Aorta (tissue), 5 donors: ENCODE measurements around the gene RINL. TPM values are rescaled to one million over a fixed set of nuclear protein-coding genes. Genes with fewer than 3 reads are reported as not detected.

Experiments
- ATAC-seq: fragments of 200-7000 bp; cut with Tn5 transposase; one replicate; pipeline ENCODE4 v1.9.1; 2022; ENCODE audit warnings: moderate library complexity; ENCODE audit not compliant: low FRiP score
- DNase-seq, 2 donors: peaks; one replicate each; pipeline ENCODE4 v3.0.0-alpha.2; 2020
- H3K27ac ChIP-seq, 2 donors: one replicate each; pipeline ENCODE4 v1.5.1; 2013; ENCODE audit warnings: low read length in 2 of 2, mild to moderate bottlenecking in 2 of 2, moderate library complexity in 2 of 2, control low read depth in 1 of 2, inconsistent platforms in 1 of 2, low read depth in 1 of 2
- H3K27me3 ChIP-seq, 2 donors: one replicate each; pipeline ENCODE4 v1.6.1; 2013; ENCODE audit warnings: control low read depth in 1 of 2, low read length in 1 of 2, mild to moderate bottlenecking in 1 of 2, moderate library complexity in 1 of 2; ENCODE audit not compliant: insufficient read depth in 2 of 2, control insufficient read depth in 1 of 2
- H3K36me3 ChIP-seq, 2 donors: one replicate each; pipeline ENCODE4 v1.6.1; 2013; ENCODE audit warnings: control low read depth in 1 of 2, low read length in 1 of 2, mild to moderate bottlenecking in 1 of 2; ENCODE audit not compliant: insufficient read depth in 2 of 2, control insufficient read depth in 1 of 2
- H3K4me1 ChIP-seq, 2 donors: one replicate each; pipeline ENCODE4 v1.6.1; 2013; ENCODE audit warnings: low read length in 2 of 2, control low read depth in 1 of 2, mild to moderate bottlenecking in 1 of 2, moderate library complexity in 1 of 2; ENCODE audit not compliant: insufficient read depth in 2 of 2, control insufficient read depth in 1 of 2
- H3K4me3 ChIP-seq, 2 donors: one replicate each; pipeline ENCODE4 v1.5.1; 2013; ENCODE audit warnings: low read length in 2 of 2, control low read depth in 1 of 2, mild to moderate bottlenecking in 1 of 2
- H3K9me3 ChIP-seq: one replicate; pipeline ENCODE4 v1.6.1; 2013; ENCODE audit warnings: mild to moderate bottlenecking, low read length; ENCODE audit not compliant: control insufficient read depth
- WGBS, 2 donors: extraction: QIAGEN DNeasy Blood & Tissue Kit; methylation state at CpG; one replicate each; pipeline ENCODE4 v1.1.7; 2013; 5-methylcytosine and 5-hydroxymethylcytosine counted together
- intact Hi-C, 2 donors: fragments of 100-400 bp; cut with DNase I; formaldehyde crosslinking; loops; one replicate each; pipeline versions ENCODE4 v1.14.2 to v1.15.0; 2022
- polyA plus RNA-seq, 2 donors: library from polyadenylated mRNA; stranded (reverse); fragments of 200-250 nt; gene quantifications; one replicate each; pipeline ENCODE4 v1.2.3, GENCODE V29; 2013
- total RNA-seq, 2 donors: library from RNA; stranded (reverse); fragmentation: NEBNext Ultra II Directional; extraction: Animal tissue kit (Norgen Biotek cat#: 25700); gene quantifications; one replicate each; pipeline ENCODE4 v1.2.1, GENCODE V29; 2021
- donor health status: healthy with polysubstance abuse.
- donor health status: Bipolar disorder and iron deficiency.
- donor health status: DM: no; HTN: no; CAD: no.
- donor health status: DM: no; HTN: no; CAD: no.
- donor health status: DM: yes; HTN: yes; CAD: no.

Gene RINL
- total and polyA plus RNA-seq, 4 donors = 1.8 to 5.7 (median 4.4) TPM

- H3K36me3 ChIP-seq = peaks cover 15 to 28% of the 10 kb centered on the region in 2 donors
- no peak for DNase-seq
- no peak overlapping the region for H3K4me3 ChIP-seq
- no peaks in the 10 kb centered on the region for H3K27me3 ChIP-seq
- peaks cover 0 to 2% of the 10 kb centered on the region in 2 donors for H3K4me1 ChIP-seq
- intact Hi-C loops = loop anchor here in 1 of 2 donors (10.0 kb wide), 1 partner anchor 183 kb away; no protein-coding TSS in a partner anchor
- ATAC-seq = no peak
- no peak overlapping the region for H3K27ac ChIP-seq
- H3K9me3 ChIP-seq = no peaks in the 10 kb centered on the region
- WGBS, 2 donors = 88 to 91% methylated on average over 7 of the region's 7 CpGs
Measured at GRCh38 chr19:38837656-38838121, 40.4 kb downstream of the RINL start.

- Histone ChIP-seq H3K27me3 (no peaks in the 10 kb centered on the region), H3K4me1 (peaks cover 0 to 2% of the 10 kb centered on the region in 2 donors), H3K27ac (no peak overlapping the region), H3K9me3 (no peaks in the 10 kb centered on the region), H3K4me3 (no peak overlapping the region), H3K36me3 (peaks cover 15 to 27% of the 10 kb centered on the region in 2 donors)
- ATAC-seq (no peak), DNase-seq (peak in 1 of 2 donors; percentile 44)
- 87 to 88% methylated on average over 6 of the region's 6 CpGs for WGBS, 2 donors
- intact Hi-C loops = loop anchor here in 1 of 2 donors (10.0 kb wide), 1 partner anchor 182 kb away; no protein-coding TSS in a partner anchor
Measured at GRCh38 chr19:38836983-38837626, 41.0 kb downstream of the RINL start.

DNA sequence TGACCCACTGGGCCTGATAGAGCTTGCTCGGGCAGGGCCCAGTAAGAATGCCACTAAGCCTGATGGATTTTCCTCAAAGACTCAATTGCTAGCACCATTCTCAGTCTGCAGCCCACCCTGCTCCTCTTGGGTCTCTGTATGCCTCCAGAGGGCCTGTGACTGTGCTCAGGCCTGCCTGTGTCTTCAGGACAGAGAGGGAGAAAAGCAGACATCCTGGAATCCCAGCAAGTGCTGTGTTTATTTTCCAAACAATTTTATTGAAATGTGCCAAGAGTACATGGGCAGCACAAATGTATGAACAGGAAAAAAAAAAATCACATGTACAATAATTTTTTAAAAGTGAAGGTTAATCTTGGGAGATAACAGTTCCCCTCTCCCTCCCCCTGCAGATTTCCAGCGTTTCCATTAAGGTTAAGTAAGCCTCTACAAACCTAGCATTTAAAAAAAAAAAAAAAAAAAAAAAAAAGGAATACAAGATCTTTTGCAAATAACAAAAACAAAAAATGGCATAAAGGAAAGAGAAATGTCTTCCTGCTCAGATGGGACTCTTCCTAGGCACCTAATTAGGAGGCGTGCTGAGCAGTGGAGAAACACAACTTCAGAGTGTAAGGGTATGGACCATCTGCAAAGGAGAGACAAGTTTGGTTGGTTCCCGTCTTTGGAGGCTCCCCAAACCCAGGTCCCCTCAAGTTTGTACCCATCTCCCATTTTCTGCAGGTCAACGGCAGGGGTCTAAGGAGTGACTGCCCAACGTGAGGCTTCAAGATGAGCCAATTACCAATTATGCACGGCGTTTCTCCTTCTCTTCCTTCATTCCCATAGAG is 41.7 kb downstream of the RINL start:
- peak overlapping the region in 1 of 2 donors; percentile 66 for H3K27ac ChIP-seq

GRCh38 chr19:38834590-38834989 is 43.5 kb downstream of the RINL start:
- Histone ChIP-seq H3K27ac (peak overlapping the region in 1 of 2 donors; percentile 47), H3K9me3 (no peaks in the 10 kb centered on the region), H3K36me3 (peaks cover 15 to 22% of the 10 kb centered on the region in 2 donors), H3K27me3 (no peaks in the 10 kb centered on the region), H3K4me1 (peaks cover 0 to 2% of the 10 kb centered on the region in 2 donors), H3K4me3 (no peak overlapping the region)
- intact Hi-C loops = loop anchor here (5.0 to 10.0 kb wide), 2 partner anchors 102 to 180 kb away; no protein-coding TSS in a partner anchor
- ATAC-seq (no peak), DNase-seq (no peak)
- WGBS, 2 donors = 95 to 96% methylated on average over 6 of the region's 6 CpGs

More for the DNA sequence above, 41.7 kb downstream of the RINL start:
- WGBS, 2 donors = 48 to 56% methylated on average over 8 of the region's 8 CpGs
- no peak overlapping the region for H3K4me3 ChIP-seq
- peak in 1 of 2 donors; percentile 9 for DNase-seq
- no peaks in the 10 kb centered on the region for H3K27me3 ChIP-seq
- intact Hi-C loops = loop anchor here in 1 of 2 donors (10.0 kb wide), 1 partner anchor 182 kb away; no protein-coding TSS in a partner anchor
- no peak for ATAC-seq
- peaks cover 15 to 26% of the 10 kb centered on the region in 2 donors for H3K36me3 ChIP-seq
- no peaks in the 10 kb centered on the region for H3K9me3 ChIP-seq
- peaks cover 0 to 2% of the 10 kb centered on the region in 2 donors for H3K4me1 ChIP-seq

GRCh38 chr19:38834104-38834490 is 44.0 kb downstream of the RINL start:
- intact Hi-C loops = loop anchor here (5.0 to 10.0 kb wide), 2 partner anchors 102 to 179 kb away; no protein-coding TSS in a partner anchor
- Histone ChIP-seq H3K9me3 (no peaks in the 10 kb centered on the region), H3K27me3 (no peaks in the 10 kb centered on the region), H3K4me3 (no peak overlapping the region), H3K4me1 (peaks cover 0 to 2% of the 10 kb centered on the region in 2 donors), H3K27ac (no peak overlapping the region), H3K36me3 (peaks cover 11 to 20% of the 10 kb centered on the region in 2 donors)
- no peak for DNase-seq
- 93% methylated on average over 4 of the region's 4 CpGs for WGBS, 2 donors
- no peak for ATAC-seq

GRCh38 chr19:38833092-38833425 is 45.0 kb downstream of the RINL start:
- no peak for ATAC-seq
- Histone ChIP-seq H3K27me3 (no peaks in the 10 kb centered on the region), H3K4me3 (no peak overlapping the region), H3K9me3 (no peaks in the 10 kb centered on the region), H3K27ac (no peak overlapping the region), H3K36me3 (peaks cover 9 to 14% of the 10 kb centered on the region in 2 donors), H3K4me1 (peaks cover 0 to 2% of the 10 kb centered on the region in 2 donors)
- DNase-seq = no peak
- intact Hi-C loops = loop anchor here (5.0 to 10.0 kb wide), 2 partner anchors 101 to 178 kb away; no protein-coding TSS in a partner anchor
- WGBS, 2 donors = 92 to 96% methylated on average over 7 of the region's 7 CpGs

DNA sequence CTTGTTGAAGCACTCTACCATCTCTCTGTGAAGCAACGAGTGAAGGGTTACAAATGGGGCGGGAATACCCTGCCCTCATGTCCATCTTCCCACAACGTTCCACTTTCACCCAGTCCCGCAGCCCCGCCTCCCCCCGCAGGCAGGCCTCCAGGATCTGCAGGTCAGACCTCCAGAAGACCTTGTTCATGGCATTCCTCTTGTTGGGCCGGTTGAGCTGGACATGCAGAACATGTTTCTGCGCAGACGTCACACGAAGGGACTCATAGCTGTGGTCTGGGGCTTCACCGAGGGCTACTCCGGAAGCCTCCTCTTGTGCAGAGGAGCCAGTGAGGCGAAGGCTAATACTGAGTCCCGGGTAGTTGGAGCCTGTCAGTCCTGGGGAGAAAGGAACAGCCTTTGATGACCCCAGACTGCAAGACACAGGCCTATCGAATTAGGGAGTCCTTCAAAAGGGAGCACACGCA is 46.9 kb downstream of the RINL start:
- 2 to 5% methylated on average over 16 of the region's 16 CpGs for WGBS, 2 donors
- DNase-seq = peak; percentile 81 to 88
- intact Hi-C loops = loop anchor here (5.0 to 10.0 kb wide), 2 partner anchors 99 to 176 kb away; no protein-coding TSS in a partner anchor
- Histone ChIP-seq H3K27ac (peak overlapping the region in 1 of 2 donors; percentile 78), H3K4me1 (peaks cover 0 to 2% of the 10 kb centered on the region in 2 donors), H3K9me3 (no peaks in the 10 kb centered on the region), H3K27me3 (no peaks in the 10 kb centered on the region), H3K4me3 (peak overlapping the region; percentile 42 to 43), H3K36me3 (no peaks in the 10 kb centered on the region)
- peak; percentile 64 for ATAC-seq

GRCh38 chr19:38830039-38830733 is 47.9 kb downstream of the RINL start:
- ATAC-seq = no peak
- no peak overlapping the region for H3K4me3 ChIP-seq

More at GRCh38 chr19:38830039-38830733, 47.9 kb downstream of the RINL start:
- Histone ChIP-seq H3K27ac (no peak overlapping the region), H3K36me3 (no peaks in the 10 kb centered on the region), H3K4me1 (peaks cover 0 to 1% of the 10 kb centered on the region in 2 donors), H3K9me3 (no peaks in the 10 kb centered on the region), H3K27me3 (no peaks in the 10 kb centered on the region)
- no peak for DNase-seq
- 71 to 72% methylated on average over 4 of the region's 4 CpGs for WGBS, 2 donors
- intact Hi-C loops = loop anchor here (5.0 to 10.0 kb wide), 2 partner anchors 98 to 175 kb away; no protein-coding TSS in a partner anchor
